ENCODE results near the gene EPHA1.

Gene EPHA1

DNA sequence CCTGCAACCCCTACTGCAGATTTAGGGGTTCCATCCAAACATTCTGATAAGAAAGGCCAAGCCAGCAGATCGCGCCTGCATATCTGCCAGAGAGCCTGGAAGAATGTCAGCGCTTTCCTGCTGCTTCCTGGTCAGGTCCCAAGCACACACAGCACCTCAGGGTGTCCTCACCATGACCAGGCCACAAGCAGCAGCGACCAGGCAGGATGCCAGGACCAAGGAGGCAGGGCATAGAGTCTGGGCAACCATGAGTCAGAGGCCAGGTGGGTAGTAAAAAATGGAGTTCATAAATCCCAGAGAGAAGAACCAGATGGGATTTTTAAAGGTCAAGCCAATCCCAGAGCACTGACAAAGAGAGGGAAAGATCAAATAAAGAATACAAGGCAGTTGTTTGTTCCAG, 40.7 kb downstream of the EPHA1 start:
- ChIA-PET CTCF (interaction anchor here (1.9 to 4.7 kb wide), 3 partner anchors 8 to 127 kb away, joined by 9 to 23 read pairs (median 9); no protein-coding TSS in a partner anchor), POLR2A (interaction anchor here (1.2 kb wide), 1 partner anchor 20 kb away, joined by 3 read pairs; no protein-coding TSS in a partner anchor)
- no peak overlapping the region for H3K27ac ChIP-seq (ENCODE audit: insufficient read depth in 1 of 2, low read depth in 1 of 2, low read length in 2 of 2, poor library complexity in 1 of 2, severe bottlenecking in 2 of 2)

DNA sequence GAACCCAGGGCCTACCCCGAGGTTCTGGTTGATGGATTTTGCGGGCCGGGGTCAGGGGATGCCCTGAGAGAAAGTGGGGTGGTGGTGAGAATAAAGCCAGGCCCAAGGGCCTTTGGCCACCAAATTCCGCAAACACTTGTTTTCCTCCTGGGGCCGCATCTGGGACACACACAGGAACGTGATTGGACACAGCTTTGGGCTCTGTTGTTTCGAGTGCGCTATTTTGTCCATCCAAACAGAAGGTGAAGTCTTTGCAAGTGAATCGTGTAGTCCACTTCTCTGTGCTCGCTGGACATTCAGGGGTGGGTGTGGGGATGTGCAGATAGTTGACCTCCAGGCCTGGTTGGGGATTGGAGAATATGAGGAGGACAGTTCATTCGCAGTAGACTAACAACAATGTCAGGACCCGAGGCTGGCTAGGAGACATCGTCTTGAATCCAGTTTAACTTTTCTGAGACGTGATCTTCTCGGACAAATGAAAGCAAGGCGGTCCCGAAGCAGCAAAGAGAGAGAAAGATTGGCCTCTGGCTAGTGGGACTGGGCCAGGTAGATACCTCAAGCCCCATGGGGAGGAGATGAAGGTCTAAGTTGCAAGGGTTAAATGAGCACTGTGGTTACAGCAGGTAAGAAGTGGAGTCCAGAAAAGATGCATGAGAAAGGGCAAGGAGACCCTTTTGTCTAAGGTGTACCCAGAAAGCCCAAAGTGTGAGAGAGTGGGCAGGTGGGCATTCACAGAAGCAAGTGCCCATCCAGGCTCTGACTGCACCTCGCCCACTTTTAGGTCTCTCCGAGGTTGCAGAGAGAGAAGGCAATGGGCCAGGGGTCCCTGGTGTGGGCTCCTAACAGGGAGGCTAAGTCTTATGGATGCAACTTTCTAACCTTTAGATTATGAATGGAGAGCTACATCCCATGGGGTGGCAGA, 45.4 kb downstream of the EPHA1 start:
- Histone ChIP-seq H3K36me3 (ENCODE audit: control insufficient read depth in 4 of 4, insufficient read depth in 4 of 4, low read length in 3 of 4) (no peaks in the 10 kb centered on the region), H3K4me3 (ENCODE audit: control insufficient read depth in 1 of 7, extremely low read depth in 1 of 7, insufficient read depth in 4 of 7, low read depth in 2 of 7, low read length in 6 of 7) (peak overlapping the region in 4 of 7 experiments; percentile 32 to 56 (median 50)), H3K4me1 (ENCODE audit: control extremely low read depth in 1 of 4, control insufficient read depth in 4 of 4, insufficient read depth in 4 of 4, low read length in 3 of 4) (peaks cover 0 to 18% (median 13%) of the 10 kb centered on the region in 4 experiments), H3K27me3 (replicated peaks in 2 of 5; ENCODE audit: control insufficient read depth in 4 of 5, insufficient read depth in 5 of 5, low read length in 4 of 5) (peaks cover 11 to 53% (median 23%) of the 10 kb centered on the region in 5 experiments), H3K27ac (ENCODE audit: insufficient read depth in 1 of 2, low read depth in 1 of 2, low read length in 2 of 2, poor library complexity in 1 of 2, severe bottlenecking in 2 of 2) (no peak overlapping the region), H3K9me3 (ENCODE audit: control extremely low read depth in 1 of 5, control insufficient read depth in 4 of 5, insufficient read depth in 2 of 5, low read depth in 1 of 5, low read length in 4 of 5) (no peaks in the 10 kb centered on the region)
- DNase-seq, result no peak
- ChIA-PET POLR2A (no interaction called here), CTCF (interaction anchor here (1.7 kb wide), 1 partner anchor 11 kb away, joined by 4 read pairs; no protein-coding TSS in a partner anchor)
- WGBS (ENCODE audit: insufficient coverage), result 66% methylated on average over 19 of the region's 19 CpGs

More for the DNA sequence above, 40.7 kb downstream of the EPHA1 start:
- no peak for DNase-seq
- WGBS (ENCODE audit: insufficient coverage), result 100% methylated on average over 3 of the region's 4 CpGs
- Histone ChIP-seq H3K4me1 (ENCODE audit: control extremely low read depth in 1 of 4, control insufficient read depth in 4 of 4, insufficient read depth in 4 of 4, low read length in 3 of 4) (peaks cover 2 to 19% (median 13%) of the 10 kb centered on the region in 4 experiments), H3K4me3 (ENCODE audit: control insufficient read depth in 1 of 7, extremely low read depth in 1 of 7, insufficient read depth in 4 of 7, low read depth in 2 of 7, low read length in 6 of 7) (no peak overlapping the region), H3K9me3 (ENCODE audit: control extremely low read depth in 1 of 5, control insufficient read depth in 4 of 5, insufficient read depth in 2 of 5, low read depth in 1 of 5, low read length in 4 of 5) (no peaks in the 10 kb centered on the region), H3K36me3 (ENCODE audit: control insufficient read depth in 4 of 4, insufficient read depth in 4 of 4, low read length in 3 of 4) (no peaks in the 10 kb centered on the region), H3K27me3 (replicated peaks in 2 of 5; ENCODE audit: control insufficient read depth in 4 of 5, insufficient read depth in 5 of 5, low read length in 4 of 5) (peaks cover 11 to 27% (median 17%) of the 10 kb centered on the region in 5 experiments)

- no peak within 1 kb of the TSS for H3K27ac ChIP-seq (ENCODE audit: insufficient read depth in 1 of 2, low read depth in 1 of 2, low read length in 2 of 2, poor library complexity in 1 of 2, severe bottlenecking in 2 of 2)
- ChIA-PET CTCF (interaction anchor here (1.2 to 1.7 kb wide), 2 partner anchors 10 to 12 kb away, joined by 3 to 4 read pairs; no protein-coding TSS in a partner anchor), POLR2A (no interaction called here)
- WGBS (ENCODE audit: insufficient coverage), result 0% methylated on average over 54 of the region's 112 CpGs
- H3K4me3 ChIP-seq (ENCODE audit: control insufficient read depth in 1 of 7, extremely low read depth in 1 of 7, insufficient read depth in 4 of 7, low read depth in 2 of 7, low read length in 6 of 7), result peak within 1 kb of the TSS; percentile 23 to 81 (median 56)
- no peaks in the 10 kb centered on the region for H3K36me3 ChIP-seq (ENCODE audit: control insufficient read depth in 4 of 4, insufficient read depth in 4 of 4, low read length in 3 of 4)
- peaks cover 11 to 53% (median 23%) of the 10 kb centered on the region in 5 experiments for H3K27me3 ChIP-seq (replicated peaks in 2 of 5; ENCODE audit: control insufficient read depth in 4 of 5, insufficient read depth in 5 of 5, low read length in 4 of 5)
- H3K4me1 ChIP-seq (ENCODE audit: control extremely low read depth in 1 of 4, control insufficient read depth in 4 of 4, insufficient read depth in 4 of 4, low read length in 3 of 4), result peaks cover 0 to 18% (median 13%) of the 10 kb centered on the region in 4 experiments
- DNase-seq, result peak in 1 of 3 donors; percentile 40
- H3K9me3 ChIP-seq (ENCODE audit: control extremely low read depth in 1 of 5, control insufficient read depth in 4 of 5, insufficient read depth in 2 of 5, low read depth in 1 of 5, low read length in 4 of 5), result no peaks in the 10 kb centered on the region
Measured at GRCh38 chr7:143362131-143363015, 46.3 kb downstream of the EPHA1 start, which contains the start of gene FAM131B. FAM131B (minus strand) TSS chr7:143362713; CDS start chr7:143362603, 110 bp downstream.

DNA sequence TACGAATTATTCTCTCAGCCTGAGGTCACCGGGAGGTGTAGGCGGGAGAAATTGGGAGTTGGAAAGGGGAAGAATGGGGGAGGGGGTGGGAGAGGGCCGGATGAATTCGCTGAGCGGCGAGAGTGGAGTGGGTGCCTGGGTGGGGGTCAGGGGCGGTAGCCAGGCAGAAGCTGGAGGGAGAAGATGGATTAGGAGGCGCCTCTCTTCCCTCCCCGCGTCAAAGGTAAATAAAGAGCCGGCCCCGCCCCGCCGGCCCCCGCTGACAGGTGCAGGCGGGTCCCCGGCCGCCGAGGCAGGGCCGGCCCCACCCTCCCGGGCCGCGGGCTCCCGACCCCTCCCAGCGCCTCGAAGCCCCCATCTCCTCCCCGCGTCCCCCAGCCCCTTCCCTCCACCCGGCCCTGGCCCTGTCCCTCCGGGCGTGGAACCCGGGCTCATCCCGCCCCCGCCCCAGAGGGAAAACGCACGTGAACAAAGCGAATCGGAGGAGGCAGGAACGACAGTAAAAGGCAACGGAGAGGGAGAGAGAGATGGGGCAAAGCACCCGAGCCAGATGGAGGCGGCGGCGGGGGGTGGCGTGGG, 47.0 kb downstream of the EPHA1 start:
- Histone ChIP-seq H3K36me3 (ENCODE audit: control insufficient read depth in 4 of 4, insufficient read depth in 4 of 4, low read length in 3 of 4) (no peaks in the 10 kb centered on the region), H3K27me3 (replicated peaks in 2 of 5; ENCODE audit: control insufficient read depth in 4 of 5, insufficient read depth in 5 of 5, low read length in 4 of 5) (peaks cover 11 to 53% (median 24%) of the 10 kb centered on the region in 5 experiments), H3K9me3 (ENCODE audit: control extremely low read depth in 1 of 5, control insufficient read depth in 4 of 5, insufficient read depth in 2 of 5, low read depth in 1 of 5, low read length in 4 of 5) (no peaks in the 10 kb centered on the region), H3K4me3 (ENCODE audit: control insufficient read depth in 1 of 7, extremely low read depth in 1 of 7, insufficient read depth in 4 of 7, low read depth in 2 of 7, low read length in 6 of 7) (peak overlapping the region in 4 of 7 experiments; percentile 44 to 81 (median 64)), H3K27ac (ENCODE audit: insufficient read depth in 1 of 2, low read depth in 1 of 2, low read length in 2 of 2, poor library complexity in 1 of 2, severe bottlenecking in 2 of 2) (no peak overlapping the region), H3K4me1 (ENCODE audit: control extremely low read depth in 1 of 4, control insufficient read depth in 4 of 4, insufficient read depth in 4 of 4, low read length in 3 of 4) (peaks cover 0 to 18% (median 13%) of the 10 kb centered on the region in 4 experiments)
- DNase-seq, result no peak
- ChIA-PET CTCF (interaction anchor here (1.2 to 3.2 kb wide), 4 partner anchors 9 to 13 kb away, joined by 3 to 23 read pairs (median 7); no protein-coding TSS in a partner anchor), POLR2A (no interaction called here)
- WGBS (ENCODE audit: insufficient coverage), result 3% methylated on average over 19 of the region's 46 CpGs

DNA sequence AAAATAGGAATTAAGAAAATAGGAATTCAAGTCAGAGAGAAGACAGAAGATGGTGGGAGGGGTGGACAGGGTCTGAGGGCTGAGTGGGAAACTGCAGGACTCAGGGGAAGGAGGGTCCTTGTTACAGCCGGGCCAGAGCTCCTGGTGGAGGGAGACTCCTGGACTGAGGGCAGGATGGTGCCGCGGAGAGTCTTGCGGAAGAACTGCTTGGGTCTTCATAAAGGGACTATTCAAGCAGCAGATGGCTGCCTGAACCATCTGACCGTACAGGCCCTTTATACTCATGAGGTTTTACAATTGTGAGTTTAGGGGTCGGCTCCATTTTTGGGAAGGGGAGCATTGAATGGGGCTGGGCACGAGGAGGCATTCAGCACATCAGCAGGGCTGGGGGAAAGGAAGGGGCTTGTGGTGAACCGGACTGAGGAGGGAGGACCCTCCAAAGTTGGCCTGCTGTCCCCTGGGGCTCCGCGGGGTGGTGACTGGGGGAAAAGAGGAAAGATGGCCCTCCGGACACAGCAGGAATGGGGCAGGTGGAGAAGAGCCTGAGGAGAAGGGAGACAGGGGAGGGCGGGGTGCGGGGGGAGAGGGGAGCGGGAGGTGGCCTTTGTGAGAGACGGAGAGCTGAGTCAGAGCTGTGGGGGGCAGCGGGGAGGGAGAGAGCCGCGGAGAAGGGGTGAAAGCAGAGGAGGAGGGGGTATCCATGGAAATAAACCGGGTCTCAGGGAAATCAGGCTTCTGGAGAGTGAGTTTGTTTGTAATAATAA, 47.7 kb downstream of the EPHA1 start:
- WGBS (ENCODE audit: insufficient coverage), result 70% methylated on average over 19 of the region's 19 CpGs
- CTCF ChIA-PET, result interaction anchor here (1.1 to 3.2 kb wide), 5 partner anchors 9 to 15 kb away, joined by 3 to 23 read pairs (median 10); no protein-coding TSS in a partner anchor
- Histone ChIP-seq H3K27ac (ENCODE audit: insufficient read depth in 1 of 2, low read depth in 1 of 2, low read length in 2 of 2, poor library complexity in 1 of 2, severe bottlenecking in 2 of 2) (no peak overlapping the region), H3K27me3 (replicated peaks in 2 of 5; ENCODE audit: control insufficient read depth in 4 of 5, insufficient read depth in 5 of 5, low read length in 4 of 5) (peaks cover 11 to 53% (median 24%) of the 10 kb centered on the region in 5 experiments), H3K36me3 (ENCODE audit: control insufficient read depth in 4 of 4, insufficient read depth in 4 of 4, low read length in 3 of 4) (no peaks in the 10 kb centered on the region), H3K4me3 (ENCODE audit: control insufficient read depth in 1 of 7, extremely low read depth in 1 of 7, insufficient read depth in 4 of 7, low read depth in 2 of 7, low read length in 6 of 7) (peak overlapping the region in 1 of 7 experiments; percentile 81), H3K4me1 (ENCODE audit: control extremely low read depth in 1 of 4, control insufficient read depth in 4 of 4, insufficient read depth in 4 of 4, low read length in 3 of 4) (peaks cover 0 to 18% (median 13%) of the 10 kb centered on the region in 4 experiments), H3K9me3 (ENCODE audit: control extremely low read depth in 1 of 5, control insufficient read depth in 4 of 5, insufficient read depth in 2 of 5, low read depth in 1 of 5, low read length in 4 of 5) (no peaks in the 10 kb centered on the region)
- POLR2A ChIA-PET, result no interaction called here
- DNase-seq, result peak in 2 of 3 donors; percentile 39 to 58

All from common myeloid progenitor, CD34-positive (primary cell).